Measurements from ENCODE around the gene TGFBR1.

DNA sequence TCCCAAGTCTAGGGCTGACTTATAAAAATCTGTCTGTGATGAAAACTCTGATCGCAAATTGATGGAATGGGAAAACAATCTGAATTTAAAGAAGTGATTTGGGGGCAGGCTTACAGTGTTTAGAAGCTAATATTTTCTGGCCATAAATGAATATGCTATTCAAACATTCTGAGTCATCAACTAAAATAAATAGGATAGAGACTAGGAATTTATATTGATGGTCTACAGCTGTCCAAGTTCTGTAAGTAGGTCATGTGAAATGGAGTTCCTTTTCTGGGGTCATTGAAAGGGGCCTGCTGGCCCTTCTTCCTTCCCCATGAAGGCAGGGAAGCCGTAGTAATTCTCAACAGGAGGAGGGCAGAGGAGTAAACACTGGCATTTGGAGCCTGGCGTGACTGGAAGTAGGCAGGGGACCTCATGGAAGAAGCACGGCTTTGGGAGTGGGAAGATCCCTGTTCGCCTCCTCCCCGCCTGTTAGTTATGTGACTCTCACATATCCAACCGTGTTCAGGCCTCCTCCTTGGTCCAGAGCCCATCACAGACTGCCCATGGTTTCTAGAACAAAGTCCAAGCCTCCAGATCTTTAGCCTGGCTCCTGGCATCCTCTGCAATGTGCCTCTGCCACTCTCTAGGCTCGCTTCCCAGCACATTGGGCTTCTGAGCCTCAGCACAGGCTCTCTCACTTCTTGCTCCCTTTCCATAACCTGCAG, 85.1 kb downstream of the TGFBR1 start:
- TF ChIP-seq, protein P1, sequence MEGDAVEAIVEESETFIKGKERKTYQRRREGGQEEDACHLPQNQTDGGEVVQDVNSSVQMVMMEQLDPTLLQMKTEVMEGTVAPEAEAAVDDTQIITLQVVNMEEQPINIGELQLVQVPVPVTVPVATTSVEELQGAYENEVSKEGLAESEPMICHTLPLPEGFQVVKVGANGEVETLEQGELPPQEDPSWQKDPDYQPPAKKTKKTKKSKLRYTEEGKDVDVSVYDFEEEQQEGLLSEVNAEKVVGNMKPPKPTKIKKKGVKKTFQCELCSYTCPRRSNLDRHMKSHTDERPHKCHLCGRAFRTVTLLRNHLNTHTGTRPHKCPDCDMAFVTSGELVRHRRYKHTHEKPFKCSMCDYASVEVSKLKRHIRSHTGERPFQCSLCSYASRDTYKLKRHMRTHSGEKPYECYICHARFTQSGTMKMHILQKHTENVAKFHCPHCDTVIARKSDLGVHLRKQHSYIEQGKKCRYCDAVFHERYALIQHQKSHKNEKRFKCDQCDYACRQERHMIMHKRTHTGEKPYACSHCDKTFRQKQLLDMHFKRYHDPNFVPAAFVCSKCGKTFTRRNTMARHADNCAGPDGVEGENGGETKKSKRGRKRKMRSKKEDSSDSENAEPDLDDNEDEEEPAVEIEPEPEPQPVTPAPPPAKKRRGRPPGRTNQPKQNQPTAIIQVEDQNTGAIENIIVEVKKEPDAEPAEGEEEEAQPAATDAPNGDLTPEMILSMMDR (IDR thresholded peaks at IDR 0.05 in 8 of 11, conservative IDR thresholded peaks at IDR 0.05 in 3 of 11), result no peak
- TF ChIP-seq POLR2AphosphoS5 (IDR thresholded peaks at IDR 0.05), result no peak
